Measurements from ENCODE around the gene ETV1. TPM values are rescaled to one million over a fixed set of nuclear protein-coding genes. Genes with fewer than 3 reads are reported as not detected.

The ETV1 gene
- total and polyA plus RNA-seq, 2 experiments from 2014 or later, result 5.9 to 8.4 TPM

- 81% methylated on average over 4 of the region's 4 CpGs for WGBS (ENCODE audit: low lambda C conversion rate, missing lambda C conversion rate)
- Histone ChIP-seq H3K79me2 (no peaks in the 10 kb centered on the region), H2AFZ (no peak overlapping the region), H3K9me3 (ENCODE audit: low read depth) (no peaks in the 10 kb centered on the region), H3K4me3 (no peak overlapping the region), H4K20me1 (ENCODE audit: insufficient read depth, poor library complexity, severe bottlenecking) (no peaks in the 10 kb centered on the region), H3K4me1 (ENCODE audit: insufficient read depth) (peaks cover 10% of the 10 kb centered on the region), H3K4me2 (no peak overlapping the region), H3K27ac (no peak overlapping the region), H3K27me3 (no peaks in the 10 kb centered on the region), H3K36me3 (replicated peaks; ENCODE audit: insufficient read depth, low read depth) (no peaks in the 10 kb centered on the region), H3K9me2 (replicated peaks; ENCODE audit: insufficient read depth) (no peaks in the 10 kb centered on the region)
- DNase-seq (ENCODE audit: low spot score), result no peak
- TF ChIP-seq CTCF (IDR thresholded peaks at IDR 0.05; ENCODE audit: poor library complexity) (no peak), EZH2 (IDR thresholded peaks at IDR 0.05; ENCODE audit: borderline replicate concordance) (no peak), EZH2phosphoT487 (IDR thresholded peaks at IDR 0.05; ENCODE audit: low read depth, severe bottlenecking, unreplicated experiment) (no peak)
These were observed 12.9 kb downstream of the ETV1 start for GRCh38 chr7:13976594-13976993.

GRCh38 chr7:13965077-13965476 lies 24.4 kb downstream of the ETV1 start:
- no peaks in the 10 kb centered on the region for H3K79me2 ChIP-seq
- no peak for DNase-seq (ENCODE audit: low spot score)
- no peak overlapping the region for H3K4me2 ChIP-seq
- H3K9me2 ChIP-seq (replicated peaks; ENCODE audit: insufficient read depth), result no peaks in the 10 kb centered on the region
- H3K9me3 ChIP-seq (ENCODE audit: low read depth), result no peaks in the 10 kb centered on the region
- no peak overlapping the region for H3K4me3 ChIP-seq
- H3K4me1 ChIP-seq (ENCODE audit: insufficient read depth), result no peaks in the 10 kb centered on the region
- no peaks in the 10 kb centered on the region for H3K36me3 ChIP-seq (replicated peaks; ENCODE audit: insufficient read depth, low read depth)
- H3K27me3 ChIP-seq, result no peaks in the 10 kb centered on the region
- 89% methylated on average over 6 of the region's 6 CpGs for WGBS (ENCODE audit: low lambda C conversion rate, missing lambda C conversion rate)
- no peak overlapping the region for H2AFZ ChIP-seq
- no peaks in the 10 kb centered on the region for H4K20me1 ChIP-seq (ENCODE audit: insufficient read depth, poor library complexity, severe bottlenecking)
- TF ChIP-seq CTCF (IDR thresholded peaks at IDR 0.05; ENCODE audit: poor library complexity), result no peak
- no peak for TF ChIP-seq EZH2phosphoT487 (IDR thresholded peaks at IDR 0.05; ENCODE audit: low read depth, severe bottlenecking, unreplicated experiment)
- TF ChIP-seq EZH2 (IDR thresholded peaks at IDR 0.05; ENCODE audit: borderline replicate concordance), result no peak
- H3K27ac ChIP-seq, result no peak overlapping the region

GRCh38 chr7:13963925-13964324 lies 25.5 kb downstream of the ETV1 start:
- Histone ChIP-seq H3K27ac (no peak overlapping the region), H3K4me1 (ENCODE audit: insufficient read depth) (no peaks in the 10 kb centered on the region), H2AFZ (no peak overlapping the region), H3K9me3 (ENCODE audit: low read depth) (no peaks in the 10 kb centered on the region), H3K9me2 (replicated peaks; ENCODE audit: insufficient read depth) (no peaks in the 10 kb centered on the region), H3K4me3 (no peak overlapping the region), H3K27me3 (no peaks in the 10 kb centered on the region), H4K20me1 (ENCODE audit: insufficient read depth, poor library complexity, severe bottlenecking) (no peaks in the 10 kb centered on the region), H3K79me2 (no peaks in the 10 kb centered on the region), H3K4me2 (no peak overlapping the region), H3K36me3 (replicated peaks; ENCODE audit: insufficient read depth, low read depth) (no peaks in the 10 kb centered on the region)
- no peak for DNase-seq (ENCODE audit: low spot score)
- TF ChIP-seq CTCF (IDR thresholded peaks at IDR 0.05; ENCODE audit: poor library complexity), result no peak
- no peak for TF ChIP-seq EZH2 (IDR thresholded peaks at IDR 0.05; ENCODE audit: borderline replicate concordance)
- TF ChIP-seq EZH2phosphoT487 (IDR thresholded peaks at IDR 0.05; ENCODE audit: low read depth, severe bottlenecking, unreplicated experiment), result no peak
- WGBS (ENCODE audit: low lambda C conversion rate, missing lambda C conversion rate), result 79% methylated on average over 2 of the region's 2 CpGs

GRCh38 chr7:13955494-13955893 lies 34.0 kb downstream of the ETV1 start:
- no peak for DNase-seq (ENCODE audit: low spot score)
- H3K4me3 ChIP-seq, result no peak overlapping the region
- no peaks in the 10 kb centered on the region for H3K36me3 ChIP-seq (replicated peaks; ENCODE audit: insufficient read depth, low read depth)
- TF ChIP-seq CTCF (IDR thresholded peaks at IDR 0.05; ENCODE audit: poor library complexity) (no peak), EZH2phosphoT487 (IDR thresholded peaks at IDR 0.05; ENCODE audit: low read depth, severe bottlenecking, unreplicated experiment) (no peak), EZH2 (IDR thresholded peaks at IDR 0.05; ENCODE audit: borderline replicate concordance) (no peak)
- H4K20me1 ChIP-seq (ENCODE audit: insufficient read depth, poor library complexity, severe bottlenecking), result no peaks in the 10 kb centered on the region
- H3K27me3 ChIP-seq, result no peaks in the 10 kb centered on the region
- 89% methylated on average over 2 of the region's 2 CpGs for WGBS (ENCODE audit: low lambda C conversion rate, missing lambda C conversion rate)
- no peaks in the 10 kb centered on the region for H3K79me2 ChIP-seq
- no peak overlapping the region for H3K27ac ChIP-seq
- no peaks in the 10 kb centered on the region for H3K9me2 ChIP-seq (replicated peaks; ENCODE audit: insufficient read depth)
- H2AFZ ChIP-seq, result no peak overlapping the region
- no peaks in the 10 kb centered on the region for H3K4me1 ChIP-seq (ENCODE audit: insufficient read depth)
- H3K9me3 ChIP-seq (ENCODE audit: low read depth), result no peaks in the 10 kb centered on the region
- no peak overlapping the region for H3K4me2 ChIP-seq

Measured in hepatocyte (in vitro differentiated cells).